ENCODE data around the gene TTC9. TPM values are rescaled to one million over a fixed set of nuclear protein-coding genes. Genes with fewer than 3 reads are reported as not detected.

TTC9 gene
- total RNA-seq, 1 experiment from 2014 or later: 12.1 TPM

GRCh38 chr14:70631948-70632347, 9.8 kb upstream of the TTC9 start:
- Histone ChIP-seq H3K4me3 (ENCODE audit: insufficient read depth, low read depth, low read length) (no peak overlapping the region), H3K27me3 (ENCODE audit: control insufficient read depth, insufficient read depth, low read length) (no peaks in the 10 kb centered on the region), H3K36me3 (replicated peaks; ENCODE audit: control insufficient read depth, insufficient read depth, low read length) (no peaks in the 10 kb centered on the region)
- DNase-seq: no peak

DNA sequence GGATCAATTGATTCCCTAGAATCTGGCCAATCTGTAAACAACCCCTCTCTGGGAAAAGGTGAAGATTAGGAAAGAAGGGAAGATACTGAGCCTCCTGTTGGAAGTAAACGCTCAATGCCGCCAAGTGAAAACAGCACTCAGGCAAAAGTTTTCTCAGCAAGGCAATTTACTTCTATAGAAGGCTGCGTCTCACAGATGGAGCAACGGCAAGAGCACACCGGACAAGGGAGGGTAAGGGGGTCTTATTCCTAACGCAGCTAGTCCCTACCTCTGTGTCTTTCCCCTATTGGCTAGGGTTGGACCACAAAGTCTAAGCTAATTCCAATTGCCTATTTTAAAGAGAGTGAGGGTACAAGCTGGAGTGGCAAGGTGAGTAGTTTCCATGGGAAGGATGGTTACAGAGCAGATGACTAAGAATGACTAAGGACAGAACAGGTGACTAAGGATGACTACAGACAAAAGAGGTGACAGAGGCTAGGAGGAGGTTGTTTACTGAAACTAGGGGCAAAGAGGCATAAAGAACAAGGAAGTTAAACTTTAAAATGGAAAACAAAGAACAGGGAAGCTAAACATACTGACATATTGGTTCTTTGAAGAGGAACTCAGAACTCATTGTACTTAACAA, 5.6 kb upstream of the TTC9 start:
- H3K4me3 ChIP-seq (ENCODE audit: insufficient read depth, low read depth, low read length): no peak overlapping the region
- H3K36me3 ChIP-seq (replicated peaks; ENCODE audit: control insufficient read depth, insufficient read depth, low read length): no peaks in the 10 kb centered on the region
- DNase-seq: no peak
- peaks cover 1% of the 10 kb centered on the region; the same call in 1 of the 2 replicates for H3K27me3 ChIP-seq (ENCODE audit: control insufficient read depth, insufficient read depth, low read length)

GRCh38 chr14:70638416-70638815, 3.3 kb upstream of the TTC9 start:
- Histone ChIP-seq H3K36me3 (replicated peaks; ENCODE audit: control insufficient read depth, insufficient read depth, low read length) (no peaks in the 10 kb centered on the region), H3K27me3 (ENCODE audit: control insufficient read depth, insufficient read depth, low read length) (peaks cover 1% of the 10 kb centered on the region; the same call in 1 of the 2 replicates), H3K4me3 (ENCODE audit: insufficient read depth, low read depth, low read length) (no peak overlapping the region)
- no peak for DNase-seq

- peak; percentile 68 for DNase-seq
- H3K27me3 ChIP-seq (ENCODE audit: control insufficient read depth, insufficient read depth, low read length): peaks cover 1% of the 10 kb centered on the region; the same call in 1 of the 2 replicates
- H3K36me3 ChIP-seq (replicated peaks; ENCODE audit: control insufficient read depth, insufficient read depth, low read length): no peaks in the 10 kb centered on the region
- peak overlapping the region; percentile 87 for H3K4me3 ChIP-seq (ENCODE audit: insufficient read depth, low read depth, low read length)
Observed at GRCh38 chr14:70640938-70641547, 673 bp upstream of the TTC9 start.

DNA sequence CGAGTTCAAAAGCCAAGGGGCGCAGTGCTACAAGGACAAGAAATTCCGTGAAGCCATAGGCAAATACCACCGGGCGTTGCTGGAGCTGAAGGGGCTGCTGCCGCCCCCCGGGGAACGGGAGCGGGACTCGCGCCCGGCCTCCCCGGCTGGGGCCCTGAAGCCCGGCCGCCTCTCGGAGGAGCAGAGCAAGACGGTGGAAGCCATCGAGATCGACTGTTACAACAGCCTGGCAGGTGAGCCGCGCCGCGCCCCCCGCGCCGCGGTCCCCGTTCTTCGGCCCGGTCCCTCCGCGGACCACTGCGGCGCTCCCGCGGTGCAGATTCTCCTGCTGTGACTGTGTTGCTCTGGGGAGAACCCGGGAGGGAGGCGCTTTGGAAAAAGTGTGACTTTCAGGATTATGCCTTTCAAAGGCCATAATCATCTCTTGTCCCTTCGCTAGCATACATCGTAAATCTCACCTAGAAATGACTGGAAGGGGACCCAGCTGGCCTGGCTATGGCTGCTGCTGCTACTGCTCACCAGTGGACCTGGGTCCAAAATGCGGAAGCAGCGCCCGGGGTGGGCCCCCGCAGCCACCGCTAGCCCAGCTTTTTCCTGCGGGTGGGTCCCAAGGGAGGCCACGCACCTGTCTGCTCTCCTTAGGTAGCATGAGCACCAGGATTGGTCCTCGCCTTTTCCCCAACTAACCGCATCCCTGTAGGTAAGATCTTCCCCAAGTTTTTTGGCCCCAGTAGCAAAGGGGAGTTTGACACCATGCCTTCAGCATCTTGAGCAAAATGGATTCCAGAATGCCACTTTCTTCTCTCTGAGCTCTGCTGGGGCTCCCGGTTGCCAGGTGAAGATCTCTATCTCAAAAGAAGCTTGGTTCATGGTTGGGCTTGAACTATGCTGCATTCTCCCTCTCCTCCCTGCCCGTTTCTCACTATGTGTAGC, 853 bp downstream of the TTC9 start:
- no peaks in the 10 kb centered on the region for H3K36me3 ChIP-seq (replicated peaks; ENCODE audit: control insufficient read depth, insufficient read depth, low read length)
- peak; percentile 73 for DNase-seq
- H3K27me3 ChIP-seq (ENCODE audit: control insufficient read depth, insufficient read depth, low read length): peaks cover 1% of the 10 kb centered on the region; the same call in 1 of the 2 replicates
- H3K4me3 ChIP-seq (ENCODE audit: insufficient read depth, low read depth, low read length): peak overlapping the region; percentile 87

DNA sequence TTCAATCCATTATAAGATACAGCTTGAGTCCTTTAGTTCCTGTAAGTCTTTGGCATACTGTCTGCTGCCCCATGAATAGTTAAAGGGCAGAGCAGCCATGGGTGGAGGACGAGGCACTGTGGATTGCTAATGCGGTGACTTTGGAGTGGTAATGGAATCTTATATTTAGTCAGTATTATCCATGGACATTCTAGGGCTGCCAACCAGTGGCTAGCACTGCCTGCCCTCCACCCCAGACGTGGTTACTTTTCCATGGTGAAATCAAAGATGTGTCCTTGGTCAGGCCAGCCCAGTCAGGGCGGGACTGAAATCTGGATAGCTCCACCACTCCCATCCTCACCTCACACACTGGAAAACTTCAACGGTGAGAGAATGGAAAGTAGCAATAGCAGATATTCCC, 2.3 kb downstream of the TTC9 start:
- no peak for DNase-seq
- Histone ChIP-seq H3K36me3 (replicated peaks; ENCODE audit: control insufficient read depth, insufficient read depth, low read length) (no peaks in the 10 kb centered on the region), H3K27me3 (ENCODE audit: control insufficient read depth, insufficient read depth, low read length) (peaks cover 1% of the 10 kb centered on the region; the same call in 1 of the 2 replicates), H3K4me3 (ENCODE audit: insufficient read depth, low read depth, low read length) (peak overlapping the region; percentile 87; the same call in 1 of the 2 replicates)

GRCh38 chr14:70645892-70646291, 4.2 kb downstream of the TTC9 start:
- Histone ChIP-seq H3K4me3 (ENCODE audit: insufficient read depth, low read depth, low read length) (no peak overlapping the region), H3K27me3 (ENCODE audit: control insufficient read depth, insufficient read depth, low read length) (peaks cover 1% of the 10 kb centered on the region; the same call in 1 of the 2 replicates), H3K36me3 (replicated peaks; ENCODE audit: control insufficient read depth, insufficient read depth, low read length) (no peaks in the 10 kb centered on the region)
- DNase-seq: no peak

DNA sequence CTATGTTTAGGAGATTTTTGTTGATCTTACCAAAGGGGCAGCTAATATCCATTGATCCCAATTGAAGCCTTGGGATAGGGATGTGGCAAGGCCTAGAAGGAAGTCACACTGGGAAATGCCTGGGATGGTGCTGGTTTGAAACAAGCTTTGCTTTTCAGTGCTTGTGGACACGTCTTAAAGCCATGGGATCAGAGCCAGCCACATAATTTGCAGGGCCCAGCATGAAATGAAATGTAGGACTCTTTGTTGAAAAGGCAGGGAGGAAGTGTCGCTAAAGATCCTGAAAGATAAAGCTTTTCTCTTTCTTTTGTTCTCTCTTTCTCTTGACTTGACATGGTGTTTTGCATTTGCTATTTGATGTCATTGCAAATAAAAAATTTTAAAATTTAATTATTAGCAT, 5.0 kb downstream of the TTC9 start:
- Histone ChIP-seq H3K27me3 (ENCODE audit: control insufficient read depth, insufficient read depth, low read length) (no peaks in the 10 kb centered on the region), H3K36me3 (replicated peaks; ENCODE audit: control insufficient read depth, insufficient read depth, low read length) (no peaks in the 10 kb centered on the region; the same call in 1 of the 2 replicates), H3K4me3 (ENCODE audit: insufficient read depth, low read depth, low read length) (no peak overlapping the region)
- DNase-seq: peak; percentile 48

DNA sequence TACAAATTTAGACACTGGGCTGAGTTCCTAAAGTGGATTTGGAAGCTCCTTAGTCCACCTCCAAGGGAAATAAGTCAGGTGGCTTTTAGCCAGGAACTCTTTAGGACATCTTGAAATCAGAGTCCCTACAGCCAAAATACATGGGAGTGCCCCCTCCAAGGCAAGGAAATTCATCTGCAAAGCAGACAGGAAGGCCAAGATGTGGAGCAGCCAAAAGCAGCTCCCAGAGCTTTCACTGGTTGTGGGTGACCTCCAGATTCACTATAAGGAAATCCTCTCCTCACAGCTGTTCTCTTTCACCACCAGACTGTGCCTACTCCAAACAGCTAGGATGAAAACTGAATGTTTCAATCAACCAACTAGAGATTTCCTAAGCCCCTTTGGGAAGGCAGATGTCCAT, 6.6 kb downstream of the TTC9 start:
- Histone ChIP-seq H3K36me3 (replicated peaks; ENCODE audit: control insufficient read depth, insufficient read depth, low read length) (peaks cover 3% of the 10 kb centered on the region; the same call in 1 of the 2 replicates), H3K4me3 (ENCODE audit: insufficient read depth, low read depth, low read length) (no peak overlapping the region), H3K27me3 (ENCODE audit: control insufficient read depth, insufficient read depth, low read length) (no peaks in the 10 kb centered on the region)
- no peak for DNase-seq

GRCh38 chr14:70649803-70650202, 8.1 kb downstream of the TTC9 start:
- H3K4me3 ChIP-seq (ENCODE audit: insufficient read depth, low read depth, low read length): no peak overlapping the region
- no peak for DNase-seq
- H3K27me3 ChIP-seq (ENCODE audit: control insufficient read depth, insufficient read depth, low read length): no peaks in the 10 kb centered on the region
- H3K36me3 ChIP-seq (replicated peaks; ENCODE audit: control insufficient read depth, insufficient read depth, low read length): peaks cover 3% of the 10 kb centered on the region; the same call in 1 of the 2 replicates

- H3K36me3 ChIP-seq (replicated peaks; ENCODE audit: control insufficient read depth, insufficient read depth, low read length): peaks cover 3% of the 10 kb centered on the region; the same call in 1 of the 2 replicates
- H3K4me3 ChIP-seq (ENCODE audit: insufficient read depth, low read depth, low read length): no peak overlapping the region
- no peak for DNase-seq
Observed at GRCh38 chr14:70651522-70651921, 9.8 kb downstream of the TTC9 start.

GRCh38 chr14:70652871-70653270, 11.2 kb downstream of the TTC9 start:
- peaks cover 3% of the 10 kb centered on the region; the same call in 1 of the 2 replicates for H3K36me3 ChIP-seq (replicated peaks; ENCODE audit: control insufficient read depth, insufficient read depth, low read length)
- DNase-seq: no peak
- H3K27me3 ChIP-seq (ENCODE audit: control insufficient read depth, insufficient read depth, low read length): no peaks in the 10 kb centered on the region
- H3K4me3 ChIP-seq (ENCODE audit: insufficient read depth, low read depth, low read length): no peak overlapping the region

More at GRCh38 chr14:70651522-70651921, 9.8 kb downstream of the TTC9 start:
- H3K27me3 ChIP-seq (ENCODE audit: control insufficient read depth, insufficient read depth, low read length): no peaks in the 10 kb centered on the region

DNA sequence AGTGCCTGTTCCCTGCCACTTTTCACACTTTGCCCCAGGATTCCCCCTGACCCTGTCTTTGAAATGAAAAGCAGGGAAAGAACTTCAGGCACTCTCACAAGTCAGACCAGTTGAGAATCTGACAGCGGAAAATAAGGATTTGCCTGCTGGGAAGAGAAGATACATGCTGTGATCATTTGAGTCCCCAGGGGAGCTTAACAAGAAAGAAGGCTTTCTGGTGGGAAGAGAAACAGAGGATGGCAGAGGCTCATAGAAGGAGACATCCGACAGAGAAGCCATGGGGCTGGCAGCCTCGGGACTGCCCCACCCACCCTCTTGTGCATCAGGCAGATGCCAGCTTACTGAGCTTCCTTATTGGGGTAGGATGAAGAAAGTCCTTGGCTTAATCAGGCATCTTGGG, 11.9 kb downstream of the TTC9 start:
- no peak for DNase-seq
- H3K4me3 ChIP-seq (ENCODE audit: insufficient read depth, low read depth, low read length): no peak overlapping the region
- peaks cover 3% of the 10 kb centered on the region; the same call in 1 of the 2 replicates for H3K36me3 ChIP-seq (replicated peaks; ENCODE audit: control insufficient read depth, insufficient read depth, low read length)
- H3K27me3 ChIP-seq (ENCODE audit: control insufficient read depth, insufficient read depth, low read length): no peaks in the 10 kb centered on the region

GRCh38 chr14:70654632-70655031, 12.9 kb downstream of the TTC9 start:
- Histone ChIP-seq H3K36me3 (replicated peaks; ENCODE audit: control insufficient read depth, insufficient read depth, low read length) (peaks cover 3% of the 10 kb centered on the region; the same call in 1 of the 2 replicates), H3K27me3 (ENCODE audit: control insufficient read depth, insufficient read depth, low read length) (no peaks in the 10 kb centered on the region), H3K4me3 (ENCODE audit: insufficient read depth, low read depth, low read length) (no peak overlapping the region)
- no peak for DNase-seq
